Measurements from ENCODE around the gene ENSA. TPM values are rescaled to one million over a fixed set of nuclear protein-coding genes. Genes with fewer than 3 reads are reported as not detected.

ENSA gene, protein sequence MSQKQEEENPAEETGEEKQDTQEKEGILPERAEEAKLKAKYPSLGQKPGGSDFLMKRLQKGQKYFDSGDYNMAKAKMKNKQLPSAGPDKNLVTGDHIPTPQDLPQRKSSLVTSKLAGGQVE
- total RNA-seq (2013): 106 TPM
- polyA plus RNA-seq (10 to 100 TPM; 30.6 to 40.3 (median 38.5) TPM), polyA minus RNA-seq (34.1 and 99.7 TPM in 2 replicates), total RNA-seq (43.7 to 123 (median 104) reads per million in 11 experiments)

DNA sequence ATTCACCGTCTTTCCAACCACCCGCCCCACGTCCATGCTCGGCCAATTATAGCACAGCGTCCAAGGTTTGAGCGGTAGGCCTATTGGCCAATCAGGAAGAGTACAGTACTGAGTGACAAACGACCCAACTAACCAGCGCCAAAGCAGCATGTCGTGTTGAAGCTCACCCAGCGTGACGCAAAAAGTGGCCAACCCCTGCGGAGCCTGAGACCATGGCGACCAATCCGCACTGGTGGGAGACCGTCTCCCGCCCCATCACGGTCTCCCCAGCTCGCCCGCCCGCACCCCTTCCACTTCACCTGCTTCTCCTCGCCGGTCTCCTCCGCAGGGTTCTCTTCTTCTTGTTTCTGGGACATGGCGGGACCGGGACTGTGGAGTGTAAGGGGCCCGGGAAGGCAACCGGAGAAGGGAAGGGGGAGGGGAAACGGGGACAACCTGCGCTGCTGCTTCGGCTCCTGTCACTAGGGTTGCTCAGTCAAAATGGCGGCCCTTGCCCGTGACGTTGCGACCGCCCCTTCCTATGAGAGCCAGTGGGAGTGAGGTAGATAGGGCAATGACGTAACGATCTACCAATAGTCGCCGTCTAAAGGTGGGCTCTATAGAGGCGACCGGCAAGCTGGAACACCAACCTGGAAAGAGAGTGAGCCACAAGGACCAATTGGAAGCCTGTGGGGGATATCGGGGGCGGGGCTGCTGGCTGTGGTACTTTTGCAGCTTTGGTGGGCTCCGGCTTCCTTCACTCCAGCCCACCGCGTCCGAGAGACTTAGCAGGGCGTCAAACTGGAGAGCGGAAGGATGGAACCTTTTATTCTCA lies at the start of gene ENSA:
ENSA (minus strand) TSS at position 498 of the 814 bp plus-strand sequence; CDS start at position 356, 142 bp downstream.
- Histone ChIP-seq H3K4me1 (ENCODE audit: control insufficient read depth in 1 of 2, insufficient read depth in 2 of 2, low read length in 2 of 2) (peaks cover 18 to 21% of the 10 kb centered on the region in 2 donors), H3K4me3 (replicated peaks in 1 of 3; ENCODE audit: low read depth in 2 of 3, low read length in 3 of 3) (peak within 1 kb of the TSS; percentile 69 to 88 (median 72)), H3K27me3 (ENCODE audit: control insufficient read depth in 2 of 2, insufficient read depth in 2 of 2, low read length in 2 of 2) (no peaks in the 10 kb centered on the region), H3K36me3 (replicated peaks in 1 of 2; ENCODE audit: control insufficient read depth in 1 of 2, insufficient read depth in 2 of 2, low read length in 2 of 2) (peaks cover 28 to 32% of the 10 kb centered on the region in 2 donors), H3K27ac (ENCODE audit: low read depth in 1 of 2, low read length in 2 of 2) (peak within 1 kb of the TSS; percentile 94 to 98), H3K9ac (ENCODE audit: insufficient read depth, low read length, poor library complexity, severe bottlenecking) (peak within 1 kb of the TSS; percentile 84), H3K4me2 (replicated peaks; ENCODE audit: extremely low read depth, low read length, poor library complexity, severe bottlenecking) (peak within 1 kb of the TSS; percentile 90), H4K20me1 (ENCODE audit: insufficient read depth, low read length) (peaks cover 4% of the 10 kb centered on the region), H2AFZ (ENCODE audit: insufficient read depth, low read depth, low read length, poor library complexity, severe bottlenecking) (peak within 1 kb of the TSS; percentile 71), H3K79me2 (ENCODE audit: insufficient read depth, low read length) (peaks cover 40% of the 10 kb centered on the region), H3K9me3 (replicated peaks in 1 of 2; ENCODE audit: control insufficient read depth in 1 of 2, insufficient read depth in 1 of 2, low read length in 2 of 2) (no peaks in the 10 kb centered on the region)
- WGBS (ENCODE audit: insufficient coverage): under 1% methylated on average over 37 of the region's 49 CpGs
- H3K36me3 Mint-ChIP-seq: peaks cover 30 to 34% of the 10 kb centered on the region in 2 donors
- DNase-seq: peak; percentile 98 to 99 (median 99)
- TF ChIP-seq, protein P1, sequence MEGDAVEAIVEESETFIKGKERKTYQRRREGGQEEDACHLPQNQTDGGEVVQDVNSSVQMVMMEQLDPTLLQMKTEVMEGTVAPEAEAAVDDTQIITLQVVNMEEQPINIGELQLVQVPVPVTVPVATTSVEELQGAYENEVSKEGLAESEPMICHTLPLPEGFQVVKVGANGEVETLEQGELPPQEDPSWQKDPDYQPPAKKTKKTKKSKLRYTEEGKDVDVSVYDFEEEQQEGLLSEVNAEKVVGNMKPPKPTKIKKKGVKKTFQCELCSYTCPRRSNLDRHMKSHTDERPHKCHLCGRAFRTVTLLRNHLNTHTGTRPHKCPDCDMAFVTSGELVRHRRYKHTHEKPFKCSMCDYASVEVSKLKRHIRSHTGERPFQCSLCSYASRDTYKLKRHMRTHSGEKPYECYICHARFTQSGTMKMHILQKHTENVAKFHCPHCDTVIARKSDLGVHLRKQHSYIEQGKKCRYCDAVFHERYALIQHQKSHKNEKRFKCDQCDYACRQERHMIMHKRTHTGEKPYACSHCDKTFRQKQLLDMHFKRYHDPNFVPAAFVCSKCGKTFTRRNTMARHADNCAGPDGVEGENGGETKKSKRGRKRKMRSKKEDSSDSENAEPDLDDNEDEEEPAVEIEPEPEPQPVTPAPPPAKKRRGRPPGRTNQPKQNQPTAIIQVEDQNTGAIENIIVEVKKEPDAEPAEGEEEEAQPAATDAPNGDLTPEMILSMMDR (IDR thresholded peaks at IDR 0.05): no peak
- H3K4me3 Mint-ChIP-seq: no peak within 1 kb of the TSS
- H3K27me3 Mint-ChIP-seq (ENCODE audit: low read depth in 3 of 3): no peaks in the 10 kb centered on the region
- H3K27ac Mint-ChIP-seq: no peak within 1 kb of the TSS
- peaks cover 6% of the 10 kb centered on the region for H3K4me1 Mint-ChIP-seq
- intact Hi-C loops (cut with micrococcal nuclease): loop anchor here (2.0 to 5.0 kb wide), 3 partner anchors 19 to 67 kb away; partner anchors contain the start of gene MCL1 (in 1 of the 2)
- H3K9me3 Mint-ChIP-seq: no peaks in the 10 kb centered on the region

DNA sequence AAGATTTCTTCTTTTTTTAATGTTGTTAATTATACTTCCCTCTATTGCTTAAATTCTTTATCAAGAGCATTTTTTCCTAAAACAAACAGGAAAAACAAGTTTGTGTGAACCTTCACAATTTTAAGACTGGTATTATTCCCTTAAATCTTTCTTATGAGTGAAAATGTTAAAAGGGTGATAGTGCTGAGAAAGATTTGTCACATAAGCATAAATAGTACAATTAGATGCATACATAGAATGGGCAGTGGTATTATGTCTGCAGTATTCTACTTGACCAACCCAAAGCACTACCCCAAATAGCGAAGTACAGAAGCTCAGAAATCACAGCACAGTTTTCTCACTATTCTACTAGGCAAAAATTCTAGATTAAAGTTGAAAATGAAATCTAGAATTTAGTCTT lies 49.6 kb upstream of the ENSA start:
- TF ChIP-seq, protein P1 (IDR thresholded peaks at IDR 0.05): no peak
- DNase-seq: no peak
- no peak overlapping the region for H3K27ac Mint-ChIP-seq
- peaks cover 3% of the 10 kb centered on the region for H3K4me1 Mint-ChIP-seq
- Histone ChIP-seq H3K36me3 (replicated peaks in 1 of 2; ENCODE audit: control insufficient read depth in 1 of 2, insufficient read depth in 2 of 2, low read length in 2 of 2) (peaks cover 8 to 17% of the 10 kb centered on the region in 2 donors), H3K4me1 (ENCODE audit: control insufficient read depth in 1 of 2, insufficient read depth in 2 of 2, low read length in 2 of 2) (no peaks in the 10 kb centered on the region), H3K27me3 (ENCODE audit: control insufficient read depth in 2 of 2, insufficient read depth in 2 of 2, low read length in 2 of 2) (no peaks in the 10 kb centered on the region), H3K9me3 (replicated peaks in 1 of 2; ENCODE audit: control insufficient read depth in 1 of 2, insufficient read depth in 1 of 2, low read length in 2 of 2) (no peaks in the 10 kb centered on the region), H3K4me2 (replicated peaks; ENCODE audit: extremely low read depth, low read length, poor library complexity, severe bottlenecking) (no peak overlapping the region), H4K20me1 (ENCODE audit: insufficient read depth, low read length) (no peaks in the 10 kb centered on the region), H3K9ac (ENCODE audit: insufficient read depth, low read length, poor library complexity, severe bottlenecking) (no peak overlapping the region), H2AFZ (ENCODE audit: insufficient read depth, low read depth, low read length, poor library complexity, severe bottlenecking) (no peak overlapping the region), H3K79me2 (ENCODE audit: insufficient read depth, low read length) (no peaks in the 10 kb centered on the region), H3K27ac (ENCODE audit: low read depth in 1 of 2, low read length in 2 of 2) (no peak overlapping the region), H3K4me3 (replicated peaks in 1 of 3; ENCODE audit: low read depth in 2 of 3, low read length in 3 of 3) (no peak overlapping the region)
- H3K36me3 Mint-ChIP-seq: peaks cover 15 to 25% of the 10 kb centered on the region in 2 donors
- H3K9me3 Mint-ChIP-seq: no peaks in the 10 kb centered on the region
- WGBS (ENCODE audit: insufficient coverage): no CpG with 5 or more reads among the region's 1 CpG
- intact Hi-C loops (cut with micrococcal nuclease): no loop called here
- peaks cover 0 to 2% (median 0%) of the 10 kb centered on the region in 3 donors for H3K27me3 Mint-ChIP-seq (ENCODE audit: low read depth in 3 of 3)
- no peak overlapping the region for H3K4me3 Mint-ChIP-seq
